ENCODE results near the gene ENTR1. TPM values are rescaled to one million over a fixed set of nuclear protein-coding genes. Genes with fewer than 3 reads are reported as not detected.
"Not testable (repeated sequence)": the region's sequence is repeated elsewhere in the genome, so short reads cannot be mapped to it uniquely, and the experiment has no call there.

Gene ENTR1
- total RNA-seq, 1 donor from 2014 or later = 101 TPM

DNA sequence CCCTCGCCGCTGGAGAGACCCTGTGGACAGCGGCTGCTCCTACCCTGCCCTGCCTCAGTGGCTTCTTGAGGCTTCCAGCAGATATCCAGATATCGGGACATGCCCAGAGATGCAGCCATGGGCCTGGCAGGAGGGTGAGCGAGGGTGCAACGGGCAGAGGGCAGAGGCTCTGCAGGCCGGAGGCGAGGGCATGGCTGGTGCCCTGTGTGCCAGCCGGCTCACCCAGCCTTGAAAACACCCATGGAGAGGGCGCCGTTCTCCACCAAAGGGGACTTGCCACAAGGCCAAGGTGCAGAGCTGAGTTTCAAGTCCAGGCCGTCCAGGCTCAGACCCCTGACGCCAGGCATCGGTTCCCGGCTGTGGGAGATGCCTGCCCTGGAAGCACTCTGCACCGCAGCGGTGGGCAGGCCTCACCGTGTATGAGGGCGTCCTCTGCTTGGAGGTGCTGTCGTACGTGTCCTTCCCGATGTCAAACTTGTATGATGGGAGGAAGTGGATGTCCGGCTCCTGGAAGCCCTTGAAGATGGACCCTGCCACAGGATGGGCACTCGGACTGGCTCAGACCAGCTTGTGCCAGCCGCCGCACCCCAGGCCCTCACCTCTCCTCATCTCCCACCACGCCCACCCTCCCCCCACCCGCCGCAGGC lies 20.3 kb upstream of the ENTR1 start:
- Mint-ChIP-seq H3K4me1 (peaks cover 1% of the 10 kb centered on the region), H3K27ac (no peak overlapping the region), H3K4me3 (no peak overlapping the region), H3K36me3 (ENCODE audit: low read depth) (peaks cover 38% of the 10 kb centered on the region), H3K9me3 (no peaks in the 10 kb centered on the region), H3K27me3 (no peaks in the 10 kb centered on the region)
- CTCF ChIA-PET = no interaction called here
- intact Hi-C loops (cut with micrococcal nuclease) = no loop called here
- POLR2A ChIA-PET = interaction anchor here (0.6 kb wide), 1 partner anchor 41 kb away, joined by 6 read pairs; no protein-coding TSS in a partner anchor
- DNase-seq (no peak), ATAC-seq (ENCODE audit: low read depth) (no peak)
- TF ChIP-seq, protein P1, sequence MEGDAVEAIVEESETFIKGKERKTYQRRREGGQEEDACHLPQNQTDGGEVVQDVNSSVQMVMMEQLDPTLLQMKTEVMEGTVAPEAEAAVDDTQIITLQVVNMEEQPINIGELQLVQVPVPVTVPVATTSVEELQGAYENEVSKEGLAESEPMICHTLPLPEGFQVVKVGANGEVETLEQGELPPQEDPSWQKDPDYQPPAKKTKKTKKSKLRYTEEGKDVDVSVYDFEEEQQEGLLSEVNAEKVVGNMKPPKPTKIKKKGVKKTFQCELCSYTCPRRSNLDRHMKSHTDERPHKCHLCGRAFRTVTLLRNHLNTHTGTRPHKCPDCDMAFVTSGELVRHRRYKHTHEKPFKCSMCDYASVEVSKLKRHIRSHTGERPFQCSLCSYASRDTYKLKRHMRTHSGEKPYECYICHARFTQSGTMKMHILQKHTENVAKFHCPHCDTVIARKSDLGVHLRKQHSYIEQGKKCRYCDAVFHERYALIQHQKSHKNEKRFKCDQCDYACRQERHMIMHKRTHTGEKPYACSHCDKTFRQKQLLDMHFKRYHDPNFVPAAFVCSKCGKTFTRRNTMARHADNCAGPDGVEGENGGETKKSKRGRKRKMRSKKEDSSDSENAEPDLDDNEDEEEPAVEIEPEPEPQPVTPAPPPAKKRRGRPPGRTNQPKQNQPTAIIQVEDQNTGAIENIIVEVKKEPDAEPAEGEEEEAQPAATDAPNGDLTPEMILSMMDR (IDR thresholded peaks at IDR 0.05) = no peak

DNA sequence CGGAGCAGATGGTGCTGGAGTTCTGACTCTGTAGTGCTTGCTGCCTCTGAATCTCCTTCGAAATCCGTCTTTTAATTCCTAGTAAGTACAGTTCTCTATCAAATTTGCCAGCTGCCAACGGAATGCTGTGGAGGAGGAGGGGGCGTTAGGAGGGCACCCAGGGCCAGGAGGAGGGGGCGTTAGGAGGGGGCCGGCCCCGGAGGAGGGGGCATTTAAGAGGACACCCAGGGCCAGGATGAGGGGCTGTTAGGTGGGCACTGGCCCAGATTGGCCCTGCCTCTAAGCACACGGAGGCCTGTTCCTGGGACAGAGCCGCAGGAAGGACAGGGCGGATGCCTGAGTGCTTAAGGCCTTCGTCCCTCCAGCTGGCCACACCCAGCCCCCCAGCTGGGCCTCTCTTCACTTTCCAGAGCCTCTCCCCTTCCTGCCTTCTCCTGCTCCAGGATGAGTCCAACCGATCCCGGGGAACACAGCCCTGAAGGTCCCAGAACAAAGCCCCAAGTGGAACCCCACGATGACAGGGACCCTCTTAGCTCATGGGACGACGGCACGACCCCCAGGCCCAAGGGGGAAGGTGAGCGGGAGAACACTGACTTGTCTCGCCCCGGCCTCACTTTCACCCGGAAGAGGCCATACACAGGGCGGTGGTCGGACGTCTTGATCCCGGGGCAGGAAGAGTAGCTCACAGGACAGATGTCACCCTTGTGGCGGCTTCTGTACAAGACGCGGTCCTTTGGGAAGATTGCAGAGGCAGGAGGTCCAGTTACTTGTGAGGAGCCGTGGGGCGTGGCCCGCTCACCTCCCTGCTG lies 19.5 kb upstream of the ENTR1 start:
- POLR2A ChIA-PET = interaction anchor here (0.6 kb wide), 1 partner anchor 40 kb away, joined by 6 read pairs; no protein-coding TSS in a partner anchor
- TF ChIP-seq, protein P1 (IDR thresholded peaks at IDR 0.05) = no peak
- intact Hi-C loops (cut with micrococcal nuclease) = no loop called here
- CTCF ChIA-PET = interaction anchor here (0.7 kb wide), 1 partner anchor 43 kb away, joined by 3 read pairs; no protein-coding TSS in a partner anchor
- no peak for DNase-seq
- Mint-ChIP-seq H3K9me3 (no peaks in the 10 kb centered on the region), H3K4me3 (no peak overlapping the region), H3K27ac (no peak overlapping the region), H3K4me1 (no peaks in the 10 kb centered on the region), H3K27me3 (no peaks in the 10 kb centered on the region), H3K36me3 (ENCODE audit: low read depth) (peaks cover 42% of the 10 kb centered on the region)
- ATAC-seq (ENCODE audit: low read depth) = no peak

DNA sequence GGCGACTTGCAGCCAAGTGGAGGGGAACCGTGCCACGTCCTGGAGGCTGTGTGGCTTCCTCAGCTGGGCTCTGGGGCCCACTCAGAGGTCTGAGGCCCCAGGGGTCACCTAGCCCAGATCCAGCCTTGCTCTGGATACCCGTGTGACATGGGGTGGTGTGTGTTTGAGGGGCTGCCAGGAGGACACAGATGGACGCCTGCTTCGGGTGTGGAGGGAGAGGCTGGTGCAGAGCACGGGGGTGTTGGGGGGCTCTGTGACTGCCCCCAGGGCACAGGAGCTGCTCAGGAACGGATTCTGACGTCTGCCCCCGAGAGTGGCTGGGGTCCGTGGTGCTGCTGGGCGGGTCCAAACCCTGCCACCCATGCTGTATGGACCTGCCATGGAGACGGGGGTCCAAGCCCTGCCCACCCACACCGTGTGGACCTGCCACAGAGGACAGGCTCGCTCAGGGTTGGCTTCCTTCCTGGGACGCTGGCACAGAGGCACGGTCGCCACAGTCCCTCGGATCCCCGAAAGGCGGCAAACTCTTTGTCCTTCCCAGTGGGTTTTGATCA lies 18.7 kb upstream of the ENTR1 start:
- ATAC-seq (ENCODE audit: low read depth) = no peak
- peaks cover 49% of the 10 kb centered on the region for H3K36me3 Mint-ChIP-seq (ENCODE audit: low read depth)
- ChIA-PET CTCF (interaction anchor here (0.7 kb wide), 1 partner anchor 44 kb away, joined by 3 read pairs; no protein-coding TSS in a partner anchor), POLR2A (no interaction called here)
- no peak overlapping the region for H3K27ac Mint-ChIP-seq
- intact Hi-C loops (cut with micrococcal nuclease) = no loop called here
- no peak overlapping the region for H3K4me3 Mint-ChIP-seq
- TF ChIP-seq, protein P1 (IDR thresholded peaks at IDR 0.05) = no peak
- H3K27me3 Mint-ChIP-seq = no peaks in the 10 kb centered on the region
- no peaks in the 10 kb centered on the region for H3K4me1 Mint-ChIP-seq
- H3K9me3 Mint-ChIP-seq = no peaks in the 10 kb centered on the region
- DNase-seq = no peak

DNA sequence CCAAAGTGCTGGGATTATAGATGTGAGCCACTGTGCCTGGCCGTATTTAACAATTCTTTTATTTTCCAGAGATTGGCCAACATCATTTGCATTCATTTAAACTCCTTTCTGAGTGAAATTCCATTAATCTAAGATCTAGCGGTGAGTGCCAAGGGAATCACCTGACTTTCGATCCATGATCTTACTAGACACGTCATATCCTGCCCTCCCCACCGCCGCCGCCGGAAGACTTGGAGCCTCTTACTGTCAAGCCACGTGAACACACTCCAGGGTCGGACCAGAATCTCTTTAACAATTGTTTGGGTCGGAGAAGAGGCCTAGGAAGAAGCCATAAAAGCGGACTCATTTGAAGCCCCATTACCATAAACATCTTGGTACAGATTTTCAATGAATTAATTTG lies 16.4 kb upstream of the ENTR1 start:
- H3K27me3 Mint-ChIP-seq = no peaks in the 10 kb centered on the region
- H3K9me3 Mint-ChIP-seq = no peaks in the 10 kb centered on the region
- intact Hi-C loops (cut with micrococcal nuclease) = no loop called here
- ChIA-PET CTCF (no interaction called here), POLR2A (no interaction called here)
- ATAC-seq (ENCODE audit: low read depth) (no peak), DNase-seq (no peak)
- H3K4me3 Mint-ChIP-seq = no peak overlapping the region
- H3K27ac Mint-ChIP-seq = no peak overlapping the region
- H3K4me1 Mint-ChIP-seq = no peaks in the 10 kb centered on the region
- H3K36me3 Mint-ChIP-seq (ENCODE audit: low read depth) = peaks cover 65% of the 10 kb centered on the region
- TF ChIP-seq, protein P1 (IDR thresholded peaks at IDR 0.05) = no peak

DNA sequence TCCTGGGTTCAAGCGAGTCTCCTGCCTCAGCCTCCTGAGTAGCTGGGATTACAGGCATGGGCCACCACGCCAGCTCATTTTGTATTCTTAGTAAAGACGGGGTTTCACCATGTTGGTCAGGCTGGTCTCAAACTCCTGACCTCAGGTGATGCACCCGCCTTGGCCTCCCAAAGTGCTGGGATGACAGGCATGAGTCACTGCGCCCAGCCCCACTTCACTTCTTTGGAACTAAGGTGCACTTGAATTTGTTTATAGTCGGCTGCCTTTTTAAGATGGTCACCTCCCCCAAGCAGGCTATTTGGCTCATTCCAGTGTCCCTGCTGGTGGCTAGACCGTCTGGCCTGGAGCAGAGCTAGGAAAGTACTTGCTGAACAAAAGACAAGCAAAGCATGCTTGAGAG lies 15.0 kb upstream of the ENTR1 start:
- H3K4me3 Mint-ChIP-seq; intact Hi-C loops (cut with micrococcal nuclease); H3K9me3 Mint-ChIP-seq; H3K4me1 Mint-ChIP-seq; CTCF ChIA-PET; ATAC-seq (ENCODE audit: low read depth); DNase-seq; H3K27me3 Mint-ChIP-seq: not testable (repeated sequence)
- Mint-ChIP-seq H3K36me3 (ENCODE audit: low read depth) (peaks cover 73% of the 10 kb centered on the region), H3K27ac (peak overlapping the region; percentile 50)
- POLR2A ChIA-PET = interaction anchor here (0.6 to 0.7 kb wide), 2 partner anchors 321 to 645 kb away, joined by 5 to 6 read pairs; partner anchors contain the start of gene SAPCD2

Data from activated B cell treated with CpG ODN at 0.5 μM for 24 hours (primary cell).